Ovary (tissue), 3 donors: ENCODE results near the gene RTN3.

Source experiments
- POLR2A ChIP-seq: fragments of 450-650 bp; IDR thresholded peaks from one replicate; pipeline ENCODE4 v1.6.1; 2017; ENCODE audit warnings: antibody characterized with exemption, mild to moderate bottlenecking, moderate library complexity
- TF ChIP-seq, protein P1 (sequence below), 3 donors: fragments of 450-650 bp in 2 of 3; fragments of 200-600 bp in 1 of 3; IDR thresholded peaks; one replicate each; pipeline versions ENCODE4 v1.5.1 to v1.8.0; 2016 to 2022; ENCODE audit warnings: antibody characterized with exemption in 3 of 3, mild to moderate bottlenecking in 1 of 3
- donor health status: DM: no; HTN: no; CAD: no.

DNA sequence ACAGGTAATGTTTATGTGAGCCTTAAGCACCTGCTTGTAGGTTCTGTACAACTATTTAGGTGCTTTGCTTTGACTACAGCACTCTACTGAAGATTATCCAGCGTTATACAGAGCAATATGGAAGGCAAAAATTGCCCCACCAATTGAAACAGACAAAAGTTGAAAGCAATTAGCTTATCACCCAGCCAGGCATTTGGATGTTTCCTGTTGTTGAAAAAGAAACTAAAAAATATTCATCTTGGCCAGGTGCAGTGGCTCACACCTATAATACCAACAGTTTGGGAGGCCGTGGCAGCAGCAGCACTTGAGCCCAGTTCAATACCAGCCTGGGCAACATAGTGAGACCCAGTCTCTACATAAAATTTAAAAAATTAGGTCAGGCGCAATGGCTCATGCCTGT, 28.6 kb upstream of the RTN3 start:
- TF ChIP-seq, protein P1, sequence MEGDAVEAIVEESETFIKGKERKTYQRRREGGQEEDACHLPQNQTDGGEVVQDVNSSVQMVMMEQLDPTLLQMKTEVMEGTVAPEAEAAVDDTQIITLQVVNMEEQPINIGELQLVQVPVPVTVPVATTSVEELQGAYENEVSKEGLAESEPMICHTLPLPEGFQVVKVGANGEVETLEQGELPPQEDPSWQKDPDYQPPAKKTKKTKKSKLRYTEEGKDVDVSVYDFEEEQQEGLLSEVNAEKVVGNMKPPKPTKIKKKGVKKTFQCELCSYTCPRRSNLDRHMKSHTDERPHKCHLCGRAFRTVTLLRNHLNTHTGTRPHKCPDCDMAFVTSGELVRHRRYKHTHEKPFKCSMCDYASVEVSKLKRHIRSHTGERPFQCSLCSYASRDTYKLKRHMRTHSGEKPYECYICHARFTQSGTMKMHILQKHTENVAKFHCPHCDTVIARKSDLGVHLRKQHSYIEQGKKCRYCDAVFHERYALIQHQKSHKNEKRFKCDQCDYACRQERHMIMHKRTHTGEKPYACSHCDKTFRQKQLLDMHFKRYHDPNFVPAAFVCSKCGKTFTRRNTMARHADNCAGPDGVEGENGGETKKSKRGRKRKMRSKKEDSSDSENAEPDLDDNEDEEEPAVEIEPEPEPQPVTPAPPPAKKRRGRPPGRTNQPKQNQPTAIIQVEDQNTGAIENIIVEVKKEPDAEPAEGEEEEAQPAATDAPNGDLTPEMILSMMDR (IDR thresholded peaks at IDR 0.05) = no peak
- TF ChIP-seq POLR2A = no peak
